Inflammatory macrophage treated with lipopolysaccharide for 4 hours (primary cell): Measurements from ENCODE around the gene PLCL1.
A peak's percentile ranks its signal among the peaks of the same experiment; 100 is the strongest.

ENCODE experiments used
- DNase-seq: peaks from one replicate; pipeline ENCODE4 v3.0.0-alpha.2; 2020

Gene PLCL1

DNA sequence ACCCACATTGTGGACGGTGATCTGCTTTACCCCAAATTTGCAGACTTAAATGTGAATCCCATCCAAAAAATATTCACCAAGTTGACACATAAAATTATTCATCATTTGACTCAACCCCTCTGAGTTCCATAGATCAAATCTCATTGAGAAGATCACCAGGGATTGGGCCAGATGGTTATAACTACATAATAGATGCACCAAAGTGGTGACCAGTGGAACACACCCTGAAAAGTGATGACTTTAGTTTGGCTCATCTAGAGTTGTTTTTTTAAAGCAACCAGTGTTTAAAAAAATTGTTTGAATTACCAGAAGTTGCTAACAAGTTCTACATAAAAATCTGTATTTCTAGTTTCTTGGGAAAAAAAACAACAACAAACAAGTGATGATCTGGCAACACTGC lies 155.0 kb downstream of the PLCL1 start:
- DNase-seq, result no peak

DNA sequence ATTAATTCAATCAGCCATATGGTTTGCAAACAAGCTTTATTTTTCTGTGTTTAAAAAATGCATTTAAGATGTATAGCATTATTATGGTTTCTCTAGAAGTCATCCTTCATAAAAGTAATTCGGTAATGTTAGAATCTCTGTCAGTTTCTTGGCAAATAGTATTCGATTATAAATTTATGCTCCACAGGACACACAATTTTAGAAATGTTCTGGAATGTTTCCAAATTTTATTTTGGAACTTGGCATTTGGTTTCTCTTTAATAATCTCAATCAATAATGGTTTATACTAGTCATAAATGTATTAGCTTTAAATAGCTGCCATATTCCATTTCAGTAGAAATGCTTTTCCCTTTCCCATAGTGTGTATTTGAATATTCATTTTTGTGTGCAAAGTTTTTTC lies 156.4 kb downstream of the PLCL1 start:
- DNase-seq, result no peak

DNA sequence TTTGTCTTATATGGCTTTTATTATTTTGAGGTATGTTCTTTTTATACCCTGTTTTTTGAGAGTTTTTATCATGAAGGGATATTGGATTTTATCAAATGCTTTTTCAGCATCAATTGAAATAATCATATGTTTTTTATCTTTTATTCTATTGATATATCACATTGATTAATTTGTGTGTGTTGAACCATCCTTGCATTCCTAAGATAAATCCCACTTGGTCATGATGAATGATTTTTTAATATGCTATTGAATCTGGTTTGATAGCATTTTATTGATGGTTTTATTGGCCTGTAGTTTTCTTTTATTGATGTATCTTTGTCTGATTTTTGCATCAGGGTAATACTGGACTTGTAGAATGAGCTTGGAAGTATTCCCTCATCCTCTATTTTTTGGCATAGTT lies 160.3 kb downstream of the PLCL1 start:
- DNase-seq, result no peak

DNA sequence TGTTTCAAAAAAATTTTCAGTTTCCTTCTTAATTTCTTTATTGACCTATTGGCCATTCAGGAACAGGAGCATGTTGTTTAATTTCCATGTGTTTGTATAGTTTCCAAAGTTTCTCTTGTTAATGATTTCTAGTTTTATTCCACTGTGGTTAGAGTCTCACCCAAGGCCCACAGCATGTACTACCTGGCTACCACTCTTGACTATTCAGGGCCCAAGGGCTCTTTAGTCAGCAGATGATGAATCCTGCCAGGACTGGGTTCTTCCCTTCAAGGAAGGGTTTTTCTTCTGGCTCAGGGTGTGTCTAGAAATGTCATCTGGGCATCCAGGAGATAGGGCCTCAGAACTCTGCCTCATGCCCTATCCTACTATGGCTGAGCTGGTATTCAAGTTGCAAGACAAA lies 161.4 kb downstream of the PLCL1 start:
- no peak for DNase-seq

DNA sequence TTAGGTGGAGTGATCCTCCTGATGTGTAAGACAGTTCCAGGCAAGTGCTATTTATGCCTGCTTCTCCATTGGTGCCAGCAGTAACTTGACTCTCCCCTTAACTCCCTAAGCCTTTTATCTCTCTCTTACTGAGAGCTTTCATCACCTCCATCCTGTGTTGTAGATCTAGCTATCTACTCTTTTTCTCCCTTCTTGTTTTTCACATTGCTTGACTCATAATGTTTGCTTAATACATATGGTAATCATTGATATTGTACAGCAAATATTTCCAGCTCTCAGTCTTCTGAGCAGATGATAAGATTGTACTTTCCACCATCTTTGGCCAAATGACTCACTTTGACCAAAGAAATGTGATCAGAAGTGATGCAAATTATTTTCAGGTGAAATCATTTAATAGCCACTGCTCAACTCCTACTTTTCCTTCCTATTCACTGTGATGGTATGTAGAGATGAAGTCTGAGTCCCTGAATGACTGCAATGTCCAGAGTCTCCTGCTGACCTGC lies 165.0 kb downstream of the PLCL1 start:
- DNase-seq, result no peak

DNA sequence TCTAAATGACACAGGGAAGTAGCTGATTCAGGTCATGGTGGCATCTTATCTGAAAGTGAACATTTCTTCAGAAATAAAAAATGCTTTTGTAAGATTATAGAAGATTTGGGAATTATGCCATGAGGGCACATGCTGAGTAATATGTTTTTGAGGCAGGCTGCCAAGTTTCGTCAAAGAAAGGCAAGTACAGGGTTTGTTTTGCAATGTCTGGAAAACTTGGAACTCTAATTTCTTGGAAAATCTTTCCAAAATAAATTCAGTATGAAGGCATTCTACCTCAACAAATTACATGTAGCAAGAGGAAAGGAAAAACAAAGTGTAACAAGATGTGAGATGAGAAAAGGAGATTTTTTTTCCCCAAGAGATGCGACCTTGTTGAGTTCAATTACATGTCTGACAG lies 167.7 kb downstream of the PLCL1 start:
- no peak for DNase-seq

DNA sequence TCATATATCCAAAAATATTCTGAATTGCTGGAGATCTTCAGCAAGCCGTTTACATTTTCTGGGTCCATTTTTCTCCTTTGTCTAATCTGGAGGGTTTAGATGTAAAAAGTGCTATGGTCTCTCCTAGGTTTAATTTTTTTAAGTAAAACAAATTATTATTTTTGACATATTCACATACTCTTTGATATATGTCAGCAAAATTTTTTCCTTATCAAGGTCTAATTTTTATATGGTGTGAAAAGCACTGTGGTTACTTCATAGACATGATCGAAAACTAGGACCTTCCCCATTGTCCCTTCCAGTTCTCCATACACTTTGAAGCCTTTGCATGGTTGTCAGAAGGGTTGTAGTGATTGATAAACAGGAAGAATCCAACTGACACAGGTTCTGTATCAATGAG lies 168.2 kb downstream of the PLCL1 start:
- DNase-seq, result no peak

DNA sequence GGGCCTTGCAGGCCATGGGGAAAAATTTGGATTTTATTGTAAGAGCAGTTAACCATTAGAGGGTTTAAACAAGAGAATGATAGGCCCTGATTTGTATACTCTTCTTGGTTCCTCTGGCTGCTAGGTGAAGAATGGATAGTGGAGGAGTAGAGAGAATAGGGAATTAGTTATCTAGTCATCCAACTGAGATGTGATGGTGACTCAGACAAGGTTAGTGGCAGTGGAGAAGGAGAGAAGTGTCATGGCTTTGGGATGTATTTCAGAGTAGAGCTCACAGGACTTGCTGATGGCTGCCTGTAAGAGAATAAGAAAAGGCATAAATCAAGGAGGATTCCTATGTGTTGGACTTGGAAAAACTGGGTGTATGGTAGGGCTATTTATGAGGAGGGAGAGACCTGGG lies 169.4 kb downstream of the PLCL1 start:
- DNase-seq, result no peak

DNA sequence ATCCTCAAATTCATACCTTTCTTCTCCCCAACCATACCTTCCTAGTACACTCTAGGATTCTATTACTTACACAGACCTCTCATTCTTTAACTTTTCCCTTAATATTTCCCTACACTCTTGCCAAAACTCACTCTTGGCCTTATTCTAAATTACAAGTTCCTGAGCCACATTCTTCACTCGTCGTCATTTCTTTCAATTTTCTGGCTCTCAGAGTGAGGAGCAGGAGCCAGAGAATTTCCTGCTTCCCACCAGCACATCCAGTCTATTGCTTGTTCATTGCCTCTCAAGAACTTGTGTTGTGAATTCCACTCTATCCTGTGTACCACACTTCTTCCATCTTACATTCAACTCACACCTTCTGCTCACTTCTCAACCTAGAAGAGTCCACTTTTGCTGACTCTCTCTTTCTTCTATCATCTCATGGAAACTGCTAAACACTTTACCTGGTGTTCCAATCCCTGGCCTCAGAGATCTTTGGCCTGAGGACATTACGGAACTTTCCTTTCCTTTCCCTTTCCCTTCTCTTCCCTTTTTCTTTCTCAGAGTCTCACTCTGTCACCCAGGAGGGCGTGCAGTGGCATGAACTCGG lies 171.6 kb downstream of the PLCL1 start:
- DNase-seq, result no peak

DNA sequence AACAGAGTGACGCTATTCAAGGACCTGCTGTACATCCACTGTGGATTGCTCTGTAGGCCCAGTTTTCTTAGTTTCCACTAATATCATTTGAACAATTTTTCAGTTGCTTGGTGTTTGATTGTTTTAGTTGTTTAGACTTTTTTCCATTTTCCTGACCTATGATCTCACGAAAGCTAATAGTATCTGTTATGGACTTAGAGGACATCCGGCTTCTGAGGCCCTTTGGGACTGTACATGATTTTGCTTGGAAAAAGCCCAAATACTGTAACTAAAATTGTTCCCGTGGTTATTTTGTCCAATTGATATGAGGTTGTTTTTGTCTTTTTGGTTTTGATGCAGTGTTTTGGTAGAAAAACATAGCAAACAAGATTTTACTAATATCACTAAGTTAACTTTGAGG lies 174.6 kb downstream of the PLCL1 start:
- no peak for DNase-seq

DNA sequence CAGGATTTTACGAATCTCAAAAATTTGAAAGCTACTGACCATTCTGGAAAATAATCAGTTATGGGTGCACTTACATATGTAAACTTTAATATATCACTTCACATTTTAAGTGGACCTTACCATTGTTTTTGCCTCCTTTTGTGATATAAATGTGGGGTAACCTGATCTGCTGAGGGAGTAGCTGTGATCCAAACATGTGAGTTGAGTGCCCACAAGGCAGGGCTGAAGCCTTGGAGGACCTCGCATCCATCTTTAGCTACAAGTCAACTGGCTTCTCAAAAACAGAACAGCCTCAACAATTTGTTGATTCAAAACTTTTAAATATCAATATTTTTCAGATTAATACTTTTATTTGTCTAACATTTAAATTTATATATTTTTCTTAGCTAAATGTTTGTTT lies 178.2 kb downstream of the PLCL1 start:
- no peak for DNase-seq

DNA sequence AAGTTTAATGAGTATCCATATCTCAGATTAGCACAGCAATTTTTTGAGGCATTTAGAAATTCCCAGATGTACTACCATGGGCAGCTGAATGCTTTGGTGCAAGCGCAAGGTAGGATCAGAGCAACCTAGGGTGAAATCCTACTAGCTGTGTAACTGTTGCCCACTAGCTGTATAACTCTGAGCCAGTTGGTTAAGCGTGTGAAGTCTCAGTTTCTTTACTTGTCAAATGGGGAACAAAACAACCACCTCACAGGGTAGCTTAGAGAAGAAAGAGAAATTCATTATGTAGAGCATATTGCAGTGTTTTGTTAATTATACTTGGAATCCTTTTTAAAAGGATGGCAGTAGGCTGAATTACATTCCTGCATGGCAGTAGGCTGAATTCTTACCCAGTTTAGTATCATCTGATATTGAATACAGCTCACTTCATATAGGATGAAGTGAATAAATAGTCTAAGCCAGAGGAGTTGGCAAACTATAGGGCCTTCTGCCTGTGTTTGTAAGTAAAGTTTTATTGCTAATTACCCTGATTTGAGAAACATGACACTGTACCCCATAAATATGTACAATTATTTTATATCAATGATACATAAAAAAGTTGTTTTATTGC lies 180.7 kb downstream of the PLCL1 start:
- no peak for DNase-seq

DNA sequence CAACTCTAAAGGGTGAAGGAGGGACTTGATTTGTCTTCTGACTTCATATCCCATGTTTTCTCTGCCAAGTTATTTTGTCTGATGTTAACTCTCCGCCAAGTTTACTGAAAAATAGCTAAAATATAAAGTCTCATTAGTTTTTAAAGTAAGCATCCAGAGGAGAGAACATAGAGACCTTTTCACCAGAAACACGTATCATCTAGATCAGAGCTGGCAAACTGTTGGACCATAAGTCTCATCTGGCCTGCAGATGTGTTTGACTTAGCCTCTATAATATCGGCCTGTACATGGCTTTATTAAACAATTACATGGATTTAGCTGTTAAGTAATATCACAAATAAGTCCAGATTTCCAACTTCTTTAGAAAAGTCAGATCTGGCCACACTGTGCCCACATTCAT lies 182.6 kb downstream of the PLCL1 start:
- no peak for DNase-seq

DNA sequence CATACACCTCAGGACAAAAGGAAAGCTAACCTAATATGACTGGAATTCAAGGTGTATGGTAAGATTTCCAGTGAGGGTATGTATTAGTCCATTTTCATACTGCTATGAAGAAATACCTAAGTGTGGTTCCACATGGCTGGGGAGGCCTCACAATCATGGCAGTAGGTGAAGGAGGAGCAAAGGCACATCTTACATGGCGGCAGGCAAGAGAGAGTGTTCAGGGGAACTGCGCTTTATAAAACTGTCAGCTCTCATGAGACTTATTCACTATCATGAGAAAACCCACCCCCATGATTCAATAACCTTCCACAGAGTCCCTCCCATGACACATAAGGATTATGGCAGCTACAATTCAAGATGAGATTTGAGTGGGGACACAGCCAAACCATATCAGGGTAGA lies 186.0 kb downstream of the PLCL1 start:
- DNase-seq, result no peak

DNA sequence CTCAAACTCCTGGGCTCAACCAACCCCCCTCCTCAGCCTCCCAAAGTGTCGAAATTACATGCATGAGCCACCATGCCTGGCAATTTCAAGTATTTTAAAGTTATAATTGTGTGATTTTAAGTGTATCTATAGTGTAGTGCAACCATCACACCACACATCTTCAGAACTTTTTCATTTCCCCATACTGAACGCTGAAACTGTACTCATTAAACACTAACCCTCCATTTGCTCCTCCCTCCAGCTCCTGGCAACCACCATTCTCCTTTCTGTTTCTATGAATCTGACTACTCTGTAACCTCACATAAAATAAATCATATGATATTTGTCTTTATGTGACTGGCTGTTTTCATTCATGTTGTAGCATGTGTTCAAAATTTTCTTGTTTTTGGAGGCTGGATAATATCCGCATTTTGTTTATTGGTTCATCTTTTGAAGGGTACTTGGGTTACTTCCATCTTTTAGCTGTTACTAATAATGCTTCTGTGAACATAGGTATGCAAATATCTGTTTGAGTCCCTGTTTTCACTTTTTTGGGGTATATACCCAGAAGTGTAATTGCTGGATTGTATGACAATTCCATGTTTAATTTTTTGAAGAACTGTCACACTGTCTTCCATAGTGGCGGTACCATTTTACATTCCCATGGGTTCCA lies 188.2 kb downstream of the PLCL1 start:
- peak; percentile 28 for DNase-seq

DNA sequence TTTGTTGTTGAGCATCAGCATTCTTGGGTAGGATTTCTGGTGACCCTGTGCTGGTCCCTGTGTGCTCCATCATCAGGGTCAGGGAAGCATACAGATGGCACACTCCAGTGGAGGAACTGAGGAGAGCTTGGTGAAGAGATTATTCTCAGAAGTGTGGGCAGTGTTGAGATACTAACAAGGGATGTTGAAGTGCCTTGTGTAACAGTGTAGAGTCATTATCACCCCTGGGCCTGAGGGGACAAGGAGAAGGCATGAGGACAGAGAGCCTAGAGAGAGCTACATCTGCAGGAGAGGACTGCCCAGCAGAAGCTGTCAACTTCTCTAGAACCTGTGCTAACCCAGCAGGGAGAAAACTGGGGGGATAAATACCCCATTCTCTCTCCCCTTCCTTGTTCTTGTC lies 189.0 kb downstream of the PLCL1 start:
- peak; percentile 22 for DNase-seq

DNA sequence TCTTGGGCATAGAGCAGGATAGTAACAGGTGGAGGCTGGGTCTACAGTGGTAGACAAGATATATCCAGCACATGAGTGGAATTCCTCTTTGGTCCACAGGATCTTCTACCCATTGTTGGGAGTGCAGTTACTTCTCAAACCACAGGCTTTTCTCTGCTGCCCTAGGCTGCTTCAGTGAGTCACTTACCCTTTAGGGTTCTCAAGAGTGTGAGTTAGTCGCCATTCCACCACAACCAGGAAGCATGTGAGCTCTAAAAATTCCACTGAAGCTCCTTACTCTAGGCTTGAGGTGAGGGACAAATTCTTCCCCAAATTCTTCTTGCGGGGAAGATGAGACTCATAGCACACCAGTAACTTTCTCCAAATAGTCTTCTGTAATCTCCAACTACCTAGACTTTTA lies 189.4 kb downstream of the PLCL1 start:
- peak; percentile 11 for DNase-seq

DNA sequence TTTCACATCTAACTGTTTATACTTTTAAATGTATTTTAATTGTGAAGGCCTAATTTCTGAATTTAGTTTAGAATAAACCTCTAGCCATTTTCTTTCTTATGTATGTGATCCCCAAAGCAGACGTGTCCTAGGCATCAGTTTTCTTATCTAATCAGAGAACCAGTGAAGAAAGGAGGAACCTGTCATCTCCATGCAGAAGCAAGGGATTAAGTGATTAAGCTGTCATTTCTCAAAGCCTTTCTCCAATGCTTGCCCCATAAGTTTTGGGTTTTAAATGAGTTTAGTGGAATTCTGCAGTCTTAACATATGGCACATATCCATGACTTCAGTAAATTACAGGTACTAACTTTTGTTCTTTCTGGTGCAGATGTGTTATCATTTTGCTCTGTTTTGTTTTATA lies 190.4 kb downstream of the PLCL1 start:
- DNase-seq, result no peak

DNA sequence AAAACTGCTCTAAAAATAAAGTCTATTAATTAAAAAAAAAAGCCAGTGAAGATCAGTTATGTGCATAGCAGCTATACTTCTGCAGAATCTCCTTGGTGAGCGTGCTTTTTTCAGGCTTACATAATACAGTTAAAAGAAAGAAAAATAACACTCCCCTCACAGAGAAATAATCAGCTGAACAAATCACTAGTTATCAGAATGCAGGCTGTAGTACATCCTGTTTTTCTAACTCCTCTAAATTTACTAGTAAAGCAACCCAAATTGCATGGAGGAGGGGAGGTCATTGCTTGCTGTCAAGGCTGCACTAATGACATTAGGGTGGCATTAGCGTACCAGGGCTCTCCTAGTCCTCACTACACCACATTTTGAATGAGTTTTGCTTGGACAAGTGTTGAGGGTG lies 192.2 kb downstream of the PLCL1 start:
- no peak for DNase-seq

DNA sequence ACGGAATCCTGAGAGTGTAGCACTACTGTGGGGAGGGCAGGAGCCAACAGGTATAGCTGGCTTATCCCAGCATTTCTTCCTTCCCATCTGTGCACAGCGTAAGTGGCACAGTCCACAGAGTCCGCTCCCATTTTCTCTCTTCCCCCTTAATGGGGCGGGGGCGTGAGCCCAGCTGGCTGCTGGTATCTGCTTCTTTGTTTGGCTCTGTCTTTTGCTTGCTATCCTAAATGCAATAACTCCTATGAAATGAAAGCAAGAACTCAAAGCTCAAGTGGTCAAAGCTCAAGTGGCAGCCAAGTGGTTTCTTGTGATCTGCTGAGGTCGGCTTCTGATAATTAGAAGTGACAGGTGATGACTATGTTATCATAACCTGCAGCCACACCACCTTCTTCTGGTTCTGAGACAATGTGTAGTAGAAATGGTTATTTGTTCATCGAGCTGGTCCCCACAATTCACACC lies 192.7 kb downstream of the PLCL1 start:
- DNase-seq, result no peak

DNA sequence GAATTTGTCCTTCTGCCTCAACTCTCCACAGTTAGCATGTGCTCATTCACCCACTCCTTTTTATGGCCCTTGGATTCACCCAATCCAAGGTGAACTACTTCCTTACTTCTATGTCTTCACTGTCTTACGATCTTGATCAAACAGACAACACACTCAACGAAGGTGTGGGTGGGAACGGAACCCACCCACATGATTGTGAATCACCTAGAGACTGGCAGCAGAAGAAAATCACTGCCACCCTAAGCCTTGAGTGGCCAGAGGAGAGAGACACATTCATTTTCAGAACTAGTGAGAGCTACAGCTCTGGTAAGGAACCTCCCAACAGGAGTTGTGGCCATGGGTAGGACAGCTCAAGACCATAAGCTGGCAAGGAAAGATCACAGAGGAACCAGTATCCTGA lies 194.3 kb downstream of the PLCL1 start:
- DNase-seq, result no peak

DNA sequence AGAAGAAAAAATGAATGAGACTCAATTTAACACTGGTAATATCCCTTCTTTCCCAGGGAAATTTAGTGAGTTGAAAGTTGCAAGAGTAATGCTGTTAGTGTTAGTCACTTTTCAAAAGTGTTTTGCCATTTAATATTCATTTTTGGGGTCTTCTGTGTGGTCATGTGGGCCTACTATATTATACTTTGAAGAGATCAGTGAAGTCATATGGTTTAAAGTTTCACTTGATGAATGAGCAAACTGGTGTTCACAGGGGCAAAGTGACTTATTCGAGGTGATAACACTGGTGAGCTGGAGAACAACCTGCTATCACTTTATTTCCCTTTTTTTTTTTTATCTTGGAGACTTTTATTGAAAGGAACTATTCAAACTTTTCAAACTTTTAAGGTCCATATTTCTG lies 196.0 kb downstream of the PLCL1 start:
- DNase-seq, result no peak

DNA sequence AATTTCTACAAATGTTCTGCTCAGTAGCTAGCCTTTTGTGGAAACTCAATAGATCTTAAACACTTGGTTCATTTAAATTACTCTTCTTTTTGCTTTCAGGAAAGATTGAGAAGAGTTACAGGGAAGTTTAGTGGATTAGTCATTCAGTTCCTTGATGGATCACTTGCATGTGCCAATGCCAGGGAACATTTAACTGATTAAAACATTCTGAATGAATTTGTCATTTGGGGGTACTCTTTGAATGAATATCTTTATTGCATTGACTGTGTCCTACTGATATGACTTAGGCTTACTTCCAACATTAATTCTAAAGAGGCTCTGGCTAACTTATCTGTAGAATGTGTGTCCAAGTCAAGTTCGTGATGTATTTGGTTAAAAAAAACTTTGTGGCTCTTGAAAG lies 199.8 kb downstream of the PLCL1 start:
- DNase-seq, result no peak
